PC-3 (cell line): ENCODE measurements around the gene SMYD3.

Experiments used
- EZH2 ChIP-seq: fragments of 300-600 bp; sonication (generic); IDR thresholded peaks from one replicate; pipeline ENCODE4 v1.6.1; 2017; ENCODE audit warnings: antibody characterized with exemption, mild to moderate bottlenecking, low read length; ENCODE audit not compliant: unreplicated experiment
- EZH2phosphoT487 ChIP-seq: fragments of 300-600 bp; sonication (generic); IDR thresholded peaks from 2 replicates; pipeline ENCODE4 v1.6.1; 2018; ENCODE audit warnings: mild to moderate bottlenecking, antibody characterized with exemption, low read length, borderline replicate concordance
- TF ChIP-seq, protein P1 (sequence below): fragments of 300-600 bp; sonication (generic); conservative IDR thresholded peaks from 2 replicates; pipeline ENCODE4 v1.5.1; 2017; ENCODE audit warnings: antibody characterized with exemption, low read depth, mild to moderate bottlenecking, low read length

DNA sequence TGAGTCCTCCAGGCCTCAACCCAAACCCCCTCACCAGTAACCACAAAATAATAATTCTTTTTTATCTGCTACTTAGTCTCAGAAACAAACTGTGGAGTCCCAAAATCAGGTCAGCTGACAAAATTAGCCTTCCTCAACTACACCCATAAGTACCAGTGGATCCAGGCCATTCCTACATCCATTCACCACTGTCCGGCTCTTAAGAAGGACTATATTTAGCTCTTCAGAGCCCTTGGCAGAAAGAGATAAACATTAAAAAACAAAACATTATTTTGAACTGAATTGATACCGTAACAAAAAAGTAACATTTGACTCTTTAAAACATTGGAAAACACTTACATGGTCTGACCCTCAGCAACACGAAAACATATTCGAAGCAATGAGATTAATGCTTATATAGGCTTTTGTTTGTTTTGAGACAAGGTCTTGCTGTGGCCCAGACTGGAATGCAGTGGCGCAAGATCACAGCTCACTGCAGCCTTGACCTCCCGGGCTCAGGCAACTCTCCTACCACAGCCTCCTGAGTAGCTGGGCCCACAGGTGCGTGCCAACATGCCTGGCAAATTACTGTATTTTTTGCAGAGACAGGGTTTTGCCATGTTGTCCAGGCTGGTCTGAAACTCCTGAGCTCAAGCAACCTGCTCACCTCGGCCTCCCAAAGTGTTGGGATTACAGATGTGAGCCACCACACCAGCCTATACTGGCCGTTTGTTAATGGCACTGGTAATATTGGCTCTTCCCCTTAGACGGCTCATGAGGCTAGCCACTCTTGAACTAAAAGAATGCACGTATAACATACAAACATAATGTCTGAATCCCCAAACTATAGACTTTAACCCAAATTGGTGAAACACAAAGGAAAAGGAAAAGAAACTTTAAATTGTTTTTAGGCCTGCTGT is 330.7 kb downstream of the SMYD3 start:
- TF ChIP-seq EZH2phosphoT487 = no peak
- TF ChIP-seq, protein P1, sequence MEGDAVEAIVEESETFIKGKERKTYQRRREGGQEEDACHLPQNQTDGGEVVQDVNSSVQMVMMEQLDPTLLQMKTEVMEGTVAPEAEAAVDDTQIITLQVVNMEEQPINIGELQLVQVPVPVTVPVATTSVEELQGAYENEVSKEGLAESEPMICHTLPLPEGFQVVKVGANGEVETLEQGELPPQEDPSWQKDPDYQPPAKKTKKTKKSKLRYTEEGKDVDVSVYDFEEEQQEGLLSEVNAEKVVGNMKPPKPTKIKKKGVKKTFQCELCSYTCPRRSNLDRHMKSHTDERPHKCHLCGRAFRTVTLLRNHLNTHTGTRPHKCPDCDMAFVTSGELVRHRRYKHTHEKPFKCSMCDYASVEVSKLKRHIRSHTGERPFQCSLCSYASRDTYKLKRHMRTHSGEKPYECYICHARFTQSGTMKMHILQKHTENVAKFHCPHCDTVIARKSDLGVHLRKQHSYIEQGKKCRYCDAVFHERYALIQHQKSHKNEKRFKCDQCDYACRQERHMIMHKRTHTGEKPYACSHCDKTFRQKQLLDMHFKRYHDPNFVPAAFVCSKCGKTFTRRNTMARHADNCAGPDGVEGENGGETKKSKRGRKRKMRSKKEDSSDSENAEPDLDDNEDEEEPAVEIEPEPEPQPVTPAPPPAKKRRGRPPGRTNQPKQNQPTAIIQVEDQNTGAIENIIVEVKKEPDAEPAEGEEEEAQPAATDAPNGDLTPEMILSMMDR = no peak
- TF ChIP-seq EZH2 = no peak
